ENCODE data around the gene RIPOR2. TPM values are rescaled to one million over a fixed set of nuclear protein-coding genes. Genes with fewer than 3 reads are reported as not detected.

RIPOR2 gene
- polyA plus RNA-seq, 3 donors, result 154 to 181 (median 179) TPM

DNA sequence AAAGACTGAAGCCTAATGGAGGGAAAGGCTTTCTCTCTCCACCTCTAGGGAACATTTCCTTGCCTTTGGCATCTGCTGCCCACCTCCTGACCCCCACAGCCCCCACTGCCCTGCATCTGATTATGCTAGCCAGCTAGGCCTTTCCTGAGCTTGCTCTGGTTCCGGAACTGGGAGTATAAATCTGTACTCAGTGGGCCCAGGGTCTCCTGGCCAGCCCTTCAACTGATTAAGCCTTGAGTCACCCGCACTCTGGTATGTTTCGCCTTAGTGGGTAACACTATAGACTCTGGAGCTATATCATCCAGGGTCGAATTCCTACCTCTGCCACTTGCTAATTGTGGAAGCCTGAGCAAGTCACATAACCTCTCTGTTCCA, 45.6 kb upstream of the RIPOR2 start:
- intact Hi-C loops (cut with micrococcal nuclease), result no loop called here
- no peak overlapping the region for H3K27ac ChIP-seq (ENCODE audit: low read depth in 1 of 2, low read length in 2 of 2)
- no peak overlapping the region for H2AFZ ChIP-seq (ENCODE audit: insufficient read depth, low read depth, low read length, poor library complexity, severe bottlenecking)
- DNase-seq, result no peak
- H3K27me3 ChIP-seq (ENCODE audit: control insufficient read depth in 2 of 2, insufficient read depth in 2 of 2, low read length in 2 of 2), result no peaks in the 10 kb centered on the region
- TF ChIP-seq, protein P1, sequence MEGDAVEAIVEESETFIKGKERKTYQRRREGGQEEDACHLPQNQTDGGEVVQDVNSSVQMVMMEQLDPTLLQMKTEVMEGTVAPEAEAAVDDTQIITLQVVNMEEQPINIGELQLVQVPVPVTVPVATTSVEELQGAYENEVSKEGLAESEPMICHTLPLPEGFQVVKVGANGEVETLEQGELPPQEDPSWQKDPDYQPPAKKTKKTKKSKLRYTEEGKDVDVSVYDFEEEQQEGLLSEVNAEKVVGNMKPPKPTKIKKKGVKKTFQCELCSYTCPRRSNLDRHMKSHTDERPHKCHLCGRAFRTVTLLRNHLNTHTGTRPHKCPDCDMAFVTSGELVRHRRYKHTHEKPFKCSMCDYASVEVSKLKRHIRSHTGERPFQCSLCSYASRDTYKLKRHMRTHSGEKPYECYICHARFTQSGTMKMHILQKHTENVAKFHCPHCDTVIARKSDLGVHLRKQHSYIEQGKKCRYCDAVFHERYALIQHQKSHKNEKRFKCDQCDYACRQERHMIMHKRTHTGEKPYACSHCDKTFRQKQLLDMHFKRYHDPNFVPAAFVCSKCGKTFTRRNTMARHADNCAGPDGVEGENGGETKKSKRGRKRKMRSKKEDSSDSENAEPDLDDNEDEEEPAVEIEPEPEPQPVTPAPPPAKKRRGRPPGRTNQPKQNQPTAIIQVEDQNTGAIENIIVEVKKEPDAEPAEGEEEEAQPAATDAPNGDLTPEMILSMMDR (IDR thresholded peaks at IDR 0.05), result no peak
- H3K9me3 ChIP-seq (replicated peaks in 1 of 2; ENCODE audit: control insufficient read depth in 1 of 2, insufficient read depth in 1 of 2, low read length in 2 of 2), result no peaks in the 10 kb centered on the region
- Mint-ChIP-seq H3K27ac (no peak overlapping the region), H3K9me3 (peaks cover 0 to 2% (median 0%) of the 10 kb centered on the region in 7 donors), H3K4me3 (no peak overlapping the region), H3K36me3 (no peaks in the 10 kb centered on the region), H3K4me1 (peaks cover 27% of the 10 kb centered on the region), H3K27me3 (ENCODE audit: low read depth in 3 of 3) (peaks cover 0 to 3% (median 0%) of the 10 kb centered on the region in 3 donors)
- H3K4me3 ChIP-seq (replicated peaks in 1 of 3; ENCODE audit: low read depth in 2 of 3, low read length in 3 of 3), result no peak overlapping the region
- no peaks in the 10 kb centered on the region for H3K79me2 ChIP-seq (ENCODE audit: insufficient read depth, low read length)
- no peak overlapping the region for H3K9ac ChIP-seq (ENCODE audit: insufficient read depth, low read length, poor library complexity, severe bottlenecking)
- H3K4me2 ChIP-seq (replicated peaks; ENCODE audit: extremely low read depth, low read length, poor library complexity, severe bottlenecking), result no peak overlapping the region
- peaks cover 12 to 20% of the 10 kb centered on the region in 2 donors for H3K4me1 ChIP-seq (ENCODE audit: control insufficient read depth in 1 of 2, insufficient read depth in 2 of 2, low read length in 2 of 2)
- no peaks in the 10 kb centered on the region for H4K20me1 ChIP-seq (ENCODE audit: insufficient read depth, low read length)
- WGBS (ENCODE audit: insufficient coverage), result 100% methylated on average over 1 of the region's 4 CpGs
- H3K36me3 ChIP-seq (replicated peaks in 1 of 2; ENCODE audit: control insufficient read depth in 1 of 2, insufficient read depth in 2 of 2, low read length in 2 of 2), result no peaks in the 10 kb centered on the region

DNA sequence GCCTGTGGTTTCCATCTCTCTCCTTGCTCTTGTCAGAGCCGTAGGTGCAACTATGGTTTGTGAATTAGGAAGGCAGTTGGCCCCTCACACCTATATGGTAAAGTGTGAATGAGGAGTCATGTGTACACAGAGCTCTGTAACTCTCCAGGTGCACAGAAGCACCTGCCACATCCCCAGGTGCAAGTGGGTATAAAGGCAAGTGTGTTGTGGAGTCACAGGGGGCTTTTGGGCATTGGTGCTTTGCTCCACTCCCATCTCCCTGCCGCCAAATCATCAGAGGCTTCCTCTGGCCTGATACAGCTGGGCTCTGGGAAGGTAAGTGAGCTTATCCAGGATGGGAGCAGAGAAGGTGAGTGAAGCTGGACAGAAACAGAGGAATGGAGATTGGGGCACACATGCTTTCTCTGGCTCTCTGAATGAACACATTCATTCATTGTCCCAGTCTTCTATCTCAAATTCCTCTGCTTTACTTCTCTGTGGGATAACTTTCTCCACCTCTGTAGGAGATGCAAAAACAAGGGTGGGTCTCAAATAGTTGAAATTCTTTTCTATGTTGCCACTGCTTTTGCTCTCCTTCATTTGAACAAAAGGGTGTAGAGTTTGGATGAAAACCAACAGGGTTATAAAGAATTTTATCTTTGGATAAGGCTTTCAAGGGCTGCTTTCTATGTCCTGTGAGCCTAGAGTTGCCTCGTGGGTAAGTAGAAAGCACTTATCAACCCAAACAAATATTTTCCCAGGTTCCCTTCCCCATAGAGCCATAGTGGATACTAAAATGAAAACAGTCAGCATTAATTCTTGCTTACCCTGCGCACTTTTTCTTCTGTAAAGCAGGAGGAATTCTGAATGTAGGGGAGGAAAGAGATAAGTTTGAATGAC, 45.0 kb upstream of the RIPOR2 start:
- H3K27ac Mint-ChIP-seq, result peak overlapping the region in 1 of 7 donors; percentile 61
- H2AFZ ChIP-seq (ENCODE audit: insufficient read depth, low read depth, low read length, poor library complexity, severe bottlenecking), result no peak overlapping the region
- DNase-seq, result no peak
- no CpG with 5 or more reads among the region's 4 CpGs for WGBS (ENCODE audit: insufficient coverage)
- TF ChIP-seq, protein P1 (IDR thresholded peaks at IDR 0.05), result no peak
- H3K4me1 Mint-ChIP-seq, result peaks cover 26% of the 10 kb centered on the region
- no peaks in the 10 kb centered on the region for H3K79me2 ChIP-seq (ENCODE audit: insufficient read depth, low read length)
- no peak overlapping the region for H3K4me3 ChIP-seq (replicated peaks in 1 of 3; ENCODE audit: low read depth in 2 of 3, low read length in 3 of 3)
- H3K4me3 Mint-ChIP-seq, result no peak overlapping the region
- H3K4me1 ChIP-seq (ENCODE audit: control insufficient read depth in 1 of 2, insufficient read depth in 2 of 2, low read length in 2 of 2), result peaks cover 12 to 18% of the 10 kb centered on the region in 2 donors
- H3K36me3 ChIP-seq (replicated peaks in 1 of 2; ENCODE audit: control insufficient read depth in 1 of 2, insufficient read depth in 2 of 2, low read length in 2 of 2), result no peaks in the 10 kb centered on the region
- H3K9me3 ChIP-seq (replicated peaks in 1 of 2; ENCODE audit: control insufficient read depth in 1 of 2, insufficient read depth in 1 of 2, low read length in 2 of 2), result no peaks in the 10 kb centered on the region
- no peak overlapping the region for H3K4me2 ChIP-seq (replicated peaks; ENCODE audit: extremely low read depth, low read length, poor library complexity, severe bottlenecking)
- no peak overlapping the region for H3K9ac ChIP-seq (ENCODE audit: insufficient read depth, low read length, poor library complexity, severe bottlenecking)
- peaks cover 0 to 3% (median 0%) of the 10 kb centered on the region in 3 donors for H3K27me3 Mint-ChIP-seq (ENCODE audit: low read depth in 3 of 3)
- H3K9me3 Mint-ChIP-seq, result peaks cover 0 to 3% (median 0%) of the 10 kb centered on the region in 7 donors
- H3K27me3 ChIP-seq (ENCODE audit: control insufficient read depth in 2 of 2, insufficient read depth in 2 of 2, low read length in 2 of 2), result no peaks in the 10 kb centered on the region
- intact Hi-C loops (cut with micrococcal nuclease), result no loop called here
- no peaks in the 10 kb centered on the region for H3K36me3 Mint-ChIP-seq
- H4K20me1 ChIP-seq (ENCODE audit: insufficient read depth, low read length), result no peaks in the 10 kb centered on the region
- no peak overlapping the region for H3K27ac ChIP-seq (ENCODE audit: low read depth in 1 of 2, low read length in 2 of 2)

Data from CD14-positive monocyte (primary cell).